SU-DHL-6 (cell line): Measurements from ENCODE around the gene PROK1.

Experiments
- H2AFZ ChIP-seq: fragments of 200-600 bp; sonication (generic); 2 replicates; pipeline ENCODE4 v1.6.1; 2014; ENCODE audit warnings: low read depth, mild to moderate bottlenecking, moderate library complexity, mixed read lengths, antibody characterized with exemption, low read length; ENCODE audit not compliant: severe bottlenecking
- H3F3A ChIP-seq: fragments of 200-600 bp; shearing (Covaris generic); 2 replicates; pipeline ENCODE4 v1.6.0; 2016; ENCODE audit warnings: antibody characterized with exemption, mild to moderate bottlenecking; ENCODE audit not compliant: insufficient read depth
- H3K27ac ChIP-seq: fragments of 200-600 bp; sonication (generic); 2 replicates; pipeline ENCODE4 v1.5.1; 2016; ENCODE audit warnings: low read depth, mild to moderate bottlenecking, low read length, moderate library complexity, mixed read lengths
- H3K27me3 ChIP-seq: fragments of 200-600 bp; sonication (generic), shearing (Covaris generic); 2 replicates; pipeline ENCODE4 v1.6.0; 2014; ENCODE audit warnings: mild to moderate bottlenecking, low read length
- H3K36me3 ChIP-seq: fragments of 200-600 bp; sonication (generic); 2 replicates; pipeline ENCODE4 v1.6.1; 2014; ENCODE audit warnings: mild to moderate bottlenecking, low read length, mixed read lengths
- H3K4me2 ChIP-seq: fragments of 300-600, 200-600 bp; shearing (Covaris generic), sonication (generic); 2 replicates; pipeline ENCODE4 v1.6.0; 2014; ENCODE audit warnings: low read length, low read depth, mild to moderate bottlenecking; ENCODE audit not compliant: poor library complexity, severe bottlenecking
- H3K4me3 ChIP-seq: fragments of 200-600 bp; sonication (generic); 2 replicates; pipeline ENCODE4 v1.5.1; 2014; ENCODE audit warnings: antibody characterized with exemption, low read length, mild to moderate bottlenecking, mixed read lengths; ENCODE audit not compliant: insufficient read depth, poor library complexity, severe bottlenecking
- H3K79me2 ChIP-seq: fragments of 200-600 bp; sonication (generic); 2 replicates; pipeline ENCODE4 v1.6.1; 2014; ENCODE audit warnings: mild to moderate bottlenecking, low read length, moderate library complexity; ENCODE audit not compliant: insufficient read depth
- H3K9ac ChIP-seq: fragments of 200-600 bp; sonication (generic); 2 replicates; pipeline ENCODE4 v1.7.0; 2014; ENCODE audit warnings: mild to moderate bottlenecking, low read length
- H3K9me2 ChIP-seq: fragments of 200-600 bp; sonication (generic); replicated peaks from 2 replicates; pipeline ENCODE4 v1.6.1; 2014; ENCODE audit warnings: low read length; ENCODE audit not compliant: insufficient read depth
- H3K9me3 ChIP-seq: fragments of 200-600 bp; sonication (generic); 2 replicates; pipeline ENCODE4 v1.6.1; 2014; ENCODE audit warnings: low read length, mixed read lengths; ENCODE audit not compliant: insufficient read depth
- H4K20me1 ChIP-seq: fragments of 200-600 bp; sonication (generic); 2 replicates; pipeline ENCODE4 v1.6.1; 2014; ENCODE audit warnings: low read depth, mild to moderate bottlenecking, antibody characterized with exemption, low read length, moderate library complexity, mixed read lengths
- CTCF ChIP-seq: fragments of 200-600 bp; sonication (generic); IDR thresholded peaks from one replicate; pipeline ENCODE4 v1.5.1; 2017; ENCODE audit warnings: antibody characterized with exemption, mild to moderate bottlenecking, low read length, moderate library complexity; ENCODE audit not compliant: insufficient read depth, poor library complexity, severe bottlenecking
- EZH2phosphoT487 ChIP-seq: fragments of 200-600 bp; sonication (generic), shearing (Covaris generic); conservative IDR thresholded peaks from 2 replicates; pipeline ENCODE4 v1.6.1; 2018; ENCODE audit warnings: mild to moderate bottlenecking, antibody characterized with exemption, low read length, moderate library complexity, mixed read lengths

Gene PROK1

GRCh38 chr1:110420023-110420662 is 30.8 kb upstream of the PROK1 start:
- no peak overlapping the region for H2AFZ ChIP-seq
- H3K9ac ChIP-seq, result no peak overlapping the region
- no peak overlapping the region for H3K4me3 ChIP-seq
- H3K27me3 ChIP-seq, result no peaks in the 10 kb centered on the region
- H3F3A ChIP-seq, result no peaks in the 10 kb centered on the region
- no peaks in the 10 kb centered on the region for H3K79me2 ChIP-seq
- H3K27ac ChIP-seq, result no peak overlapping the region
- H3K9me3 ChIP-seq, result 0 out of 2 replicates have a peak, but pooled peaks cover 4% of the 10 kb centered on the region
- no peaks in the 10 kb centered on the region for H3K36me3 ChIP-seq
- H4K20me1 ChIP-seq, result no peaks in the 10 kb centered on the region
- no peak overlapping the region for H3K4me2 ChIP-seq
- TF ChIP-seq CTCF, result no peak
- no peak for TF ChIP-seq EZH2phosphoT487
- no peaks in the 10 kb centered on the region for H3K9me2 ChIP-seq

DNA sequence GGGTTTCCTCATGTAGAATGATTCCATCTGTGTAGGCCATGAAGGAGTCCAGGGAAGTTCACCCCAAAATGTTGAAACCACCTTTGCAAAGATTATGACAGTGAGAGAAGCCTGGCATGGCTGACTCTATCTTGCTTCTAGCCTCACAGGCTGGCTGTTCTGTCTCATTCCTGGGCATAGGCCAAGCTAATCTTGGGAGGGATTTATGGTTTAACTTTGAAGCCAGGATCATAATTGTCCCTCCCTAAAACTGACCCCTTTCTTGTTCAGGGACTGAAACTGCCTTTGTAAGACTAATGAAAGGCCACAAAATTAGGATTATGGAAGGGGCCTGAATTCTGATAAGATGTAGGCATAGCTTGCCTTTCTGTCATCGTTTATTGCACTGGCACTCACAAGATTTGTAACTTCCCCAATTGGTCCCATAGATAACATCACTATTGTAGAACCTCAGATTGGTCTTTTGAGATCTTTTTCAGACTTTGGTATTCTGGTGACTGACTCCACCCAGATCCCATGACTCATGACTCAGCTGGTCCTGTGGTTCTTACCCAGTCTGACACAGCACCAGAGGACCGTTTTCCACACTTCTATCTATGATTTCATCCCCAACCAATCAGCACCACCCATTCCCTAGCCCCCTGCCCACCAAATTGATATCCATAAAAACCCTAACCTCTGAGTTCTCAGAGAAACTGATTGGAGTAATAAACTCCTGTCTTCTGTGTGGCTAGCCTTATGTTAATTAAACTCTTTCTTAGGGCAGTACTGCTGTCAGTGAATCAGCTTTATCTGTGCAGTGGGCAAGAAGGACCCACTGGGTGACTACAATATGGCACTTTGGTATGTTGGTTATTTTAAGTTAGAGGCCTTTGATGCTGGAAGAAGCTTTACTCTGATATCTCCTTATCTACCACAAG is 29.8 kb upstream of the PROK1 start:
- no peak overlapping the region for H3K27ac ChIP-seq
- H3K27me3 ChIP-seq, result no peaks in the 10 kb centered on the region
- no peak overlapping the region for H3K9ac ChIP-seq
- no peak overlapping the region for H3K4me2 ChIP-seq
- H3F3A ChIP-seq, result no peaks in the 10 kb centered on the region
- no peaks in the 10 kb centered on the region for H3K36me3 ChIP-seq
- no peaks in the 10 kb centered on the region for H3K79me2 ChIP-seq
- 0 out of 2 replicates have a peak, but pooled peaks cover 4% of the 10 kb centered on the region for H3K9me3 ChIP-seq
- no peak for TF ChIP-seq CTCF
- no peak for TF ChIP-seq EZH2phosphoT487
- H4K20me1 ChIP-seq, result no peaks in the 10 kb centered on the region
- no peak overlapping the region for H3K4me3 ChIP-seq
- H2AFZ ChIP-seq, result no peak overlapping the region
- no peaks in the 10 kb centered on the region for H3K9me2 ChIP-seq

GRCh38 chr1:110424699-110425611 is 26.0 kb upstream of the PROK1 start:
- H4K20me1 ChIP-seq, result no peaks in the 10 kb centered on the region
- no peaks in the 10 kb centered on the region for H3K9me2 ChIP-seq
- 0 out of 2 replicates have a peak, but pooled peaks cover 4% of the 10 kb centered on the region for H3K9me3 ChIP-seq
- no peak overlapping the region for H2AFZ ChIP-seq
- no peak overlapping the region for H3K9ac ChIP-seq
- no peak overlapping the region for H3K4me2 ChIP-seq
- H3K27ac ChIP-seq, result no peak overlapping the region
- H3K4me3 ChIP-seq, result no peak overlapping the region
- no peaks in the 10 kb centered on the region for H3K79me2 ChIP-seq
- no peaks in the 10 kb centered on the region for H3K27me3 ChIP-seq
- H3K36me3 ChIP-seq, result no peaks in the 10 kb centered on the region
- TF ChIP-seq CTCF (no peak), EZH2phosphoT487 (no peak)
- no peaks in the 10 kb centered on the region for H3F3A ChIP-seq
